GM21619 (cell line): ENCODE data around the gene TSPAN18.

Source experiments
- ATAC-seq: cut with Tn5 transposase; IDR thresholded peaks from one replicate; pipeline ENCODE4 v1.9.1; 2021; ENCODE audit not compliant: unreplicated experiment

Gene TSPAN18

DNA sequence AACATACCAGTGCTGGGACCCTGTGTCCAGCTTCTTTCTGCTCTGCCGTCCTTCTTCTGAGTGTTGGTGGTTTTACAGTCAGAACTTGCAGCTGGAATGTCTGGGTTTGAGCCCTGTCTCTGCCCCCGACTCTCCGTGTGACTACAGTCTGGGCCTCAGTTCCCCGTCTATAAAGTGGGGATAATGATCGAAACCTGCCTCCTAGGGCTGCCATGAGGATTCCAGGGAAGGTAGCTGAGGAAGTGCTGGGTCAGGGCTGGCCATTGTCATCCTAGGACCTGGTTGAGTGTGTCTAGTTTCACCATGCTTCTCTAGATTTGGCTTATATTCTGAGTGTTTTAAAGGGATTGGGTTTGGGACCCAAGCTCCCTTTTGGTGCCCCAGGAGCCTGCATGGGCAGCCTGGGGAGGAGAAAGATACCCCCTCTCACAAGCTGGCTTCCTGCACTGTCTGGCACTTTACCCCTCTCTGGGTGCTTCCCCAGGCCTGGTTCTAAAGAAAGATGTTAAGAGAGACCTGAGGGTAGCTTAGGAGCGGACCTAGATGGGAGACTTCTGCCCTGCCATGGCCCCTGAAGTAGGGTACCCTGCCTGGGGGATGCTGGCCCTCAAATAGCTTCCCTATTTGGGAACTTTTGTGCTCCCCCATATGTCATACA lies 49.9 kb downstream of the TSPAN18 start:
- ATAC-seq, result no peak

DNA sequence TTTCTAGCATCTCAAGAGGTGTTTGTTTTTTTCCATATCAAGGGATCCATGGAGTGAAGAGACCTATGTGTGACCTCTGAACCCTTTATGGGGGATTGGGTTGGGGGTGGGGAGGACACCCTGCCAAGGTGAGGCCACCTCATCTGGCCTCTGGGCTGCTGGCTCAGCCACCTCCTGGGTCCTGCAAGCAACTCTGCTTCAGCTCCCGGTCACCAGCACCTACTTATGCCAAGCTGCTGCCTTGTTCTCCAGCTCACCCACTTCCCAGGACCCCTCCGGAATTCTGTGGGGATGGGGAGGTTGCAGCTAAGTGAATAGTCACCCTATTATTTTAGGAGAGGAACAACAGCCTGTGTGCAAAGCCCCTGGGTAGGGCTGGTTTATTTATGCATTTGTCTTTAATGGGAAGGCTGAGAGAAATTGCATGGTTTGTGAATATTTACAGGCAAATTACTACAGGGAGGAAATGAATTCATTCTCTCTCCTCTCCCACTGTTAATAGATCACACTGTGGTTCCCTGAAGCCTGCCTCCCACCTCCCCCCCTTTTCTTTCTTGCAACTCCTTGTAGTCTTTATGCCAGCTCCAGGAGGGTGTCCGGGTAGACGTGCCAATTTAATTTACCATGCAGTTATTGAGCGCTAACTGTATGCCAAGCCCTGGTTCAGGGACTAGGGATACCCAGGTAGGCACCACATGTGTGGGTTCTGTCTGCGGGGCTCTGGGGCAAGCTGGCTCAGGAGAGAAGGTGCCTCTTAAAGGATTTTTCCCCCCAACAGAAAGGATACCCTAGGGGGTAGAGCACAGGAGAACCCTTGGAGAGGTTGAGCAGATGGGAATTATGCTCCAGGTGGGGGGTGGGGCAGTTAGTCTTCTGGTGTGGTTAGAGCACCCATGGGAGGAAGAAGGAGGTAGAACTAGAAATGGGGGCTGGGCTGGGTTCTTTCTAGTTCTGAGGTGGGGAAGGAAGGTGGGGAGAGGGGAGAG lies 50.7 kb downstream of the TSPAN18 start:
- ATAC-seq, result no peak

DNA sequence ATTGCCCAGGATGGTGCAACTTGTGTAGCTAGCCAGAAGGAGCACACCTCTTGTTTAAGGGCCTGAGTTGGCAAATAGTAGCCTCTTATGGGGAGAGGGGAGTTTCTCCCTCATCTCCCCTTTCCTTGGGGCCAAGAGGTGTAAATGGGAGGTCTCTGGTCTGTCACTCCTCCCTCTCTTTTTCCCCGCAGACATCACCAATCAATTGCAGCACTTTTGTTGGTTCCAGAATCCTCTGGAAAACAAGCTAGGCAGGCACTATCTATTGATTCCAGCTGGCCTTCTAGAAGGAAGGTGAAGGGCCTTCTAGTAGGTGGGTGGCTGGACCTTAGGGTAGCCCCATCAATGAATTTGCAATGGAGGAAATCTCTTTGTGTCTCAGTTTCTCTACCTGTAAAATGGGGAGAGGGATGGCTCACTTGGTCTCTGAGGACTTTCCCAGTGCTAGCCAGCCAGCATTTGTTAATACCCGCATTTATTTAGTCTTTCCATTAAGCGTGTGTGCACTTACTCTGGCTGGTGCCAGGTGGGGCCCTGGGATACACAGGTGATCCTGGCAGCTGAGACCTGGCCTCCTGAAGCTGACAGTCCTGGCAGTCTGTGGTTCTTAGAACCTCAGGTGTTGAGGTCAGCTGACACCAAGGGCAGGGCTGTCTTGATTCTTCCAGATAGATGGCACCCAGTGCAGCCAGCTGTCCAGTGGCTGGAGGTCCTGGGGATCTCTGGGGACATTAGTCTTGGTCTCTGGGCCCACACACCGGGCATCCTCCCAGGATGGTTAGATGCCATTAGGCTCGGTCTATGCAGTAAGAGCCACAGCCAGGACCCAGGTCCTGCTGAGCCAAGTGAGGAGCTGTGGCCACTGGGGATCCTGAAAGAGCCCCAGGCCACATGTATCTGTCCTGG lies 51.7 kb downstream of the TSPAN18 start:
- no peak for ATAC-seq

DNA sequence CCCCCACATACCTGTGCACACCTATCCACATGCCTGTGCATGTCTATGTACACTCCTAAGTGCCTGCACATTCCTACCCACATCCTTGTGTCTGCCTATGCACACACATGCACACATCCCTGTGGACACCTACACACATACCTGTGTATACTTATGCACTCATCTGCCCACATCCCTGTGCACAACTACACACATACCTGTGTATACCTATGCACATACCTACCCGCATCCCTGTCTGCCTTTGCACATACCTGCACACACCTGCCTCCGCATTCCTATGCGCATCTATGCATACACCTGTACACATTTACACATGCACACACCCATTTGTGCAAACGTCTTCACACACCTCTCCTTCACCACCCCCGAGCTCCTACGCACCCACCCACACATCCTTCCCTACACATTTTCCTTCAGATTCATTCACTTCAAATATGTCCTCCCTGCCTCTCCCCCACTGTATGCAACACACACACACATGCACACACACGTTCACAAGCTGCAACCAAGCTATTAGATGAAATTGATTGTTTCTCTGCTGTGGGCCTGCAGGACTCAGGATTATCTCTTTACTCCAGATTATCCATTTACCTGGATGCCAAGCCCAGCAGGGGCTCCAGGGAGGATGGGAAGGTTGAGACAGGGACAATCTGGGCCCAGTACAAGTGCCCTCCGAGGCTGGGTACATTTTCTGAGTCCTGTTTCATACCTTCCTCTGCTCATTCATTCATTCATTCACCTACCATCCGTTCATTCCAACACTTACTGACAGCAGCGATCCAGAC lies 53.2 kb downstream of the TSPAN18 start:
- ATAC-seq, result no peak

DNA sequence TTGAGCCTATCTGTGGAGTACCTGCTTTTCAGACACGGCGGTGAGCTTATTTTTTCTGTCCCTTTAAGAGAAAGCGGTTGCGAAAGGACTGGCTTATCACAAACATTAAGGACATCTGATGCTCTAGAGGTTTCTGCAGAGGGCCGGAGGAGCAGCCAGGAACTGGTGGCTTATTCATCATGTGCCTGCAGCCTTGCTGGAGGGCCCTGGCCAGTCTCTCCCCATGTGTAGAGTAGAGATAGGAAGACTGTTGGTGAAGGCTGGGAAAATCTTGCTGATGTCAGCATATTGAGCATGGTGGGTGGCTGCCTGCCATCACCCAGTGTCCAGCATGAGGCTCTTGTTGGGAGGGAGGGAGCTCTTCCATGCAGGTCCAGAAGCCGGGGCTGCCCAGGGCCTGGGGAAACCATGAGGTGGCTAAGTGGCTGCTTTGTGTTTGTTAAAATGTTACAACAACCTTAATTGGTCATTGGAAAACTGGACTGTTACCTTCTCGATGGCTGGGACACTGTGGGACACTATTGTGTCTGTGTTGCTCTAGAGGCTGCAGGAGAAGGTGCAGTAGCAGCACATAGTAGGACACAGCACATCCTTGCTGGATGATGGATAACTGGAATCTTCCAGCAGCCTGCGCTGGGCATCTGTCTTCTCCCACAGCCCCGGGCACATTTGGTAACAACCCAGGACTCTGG lies 54.3 kb downstream of the TSPAN18 start:
- no peak for ATAC-seq

DNA sequence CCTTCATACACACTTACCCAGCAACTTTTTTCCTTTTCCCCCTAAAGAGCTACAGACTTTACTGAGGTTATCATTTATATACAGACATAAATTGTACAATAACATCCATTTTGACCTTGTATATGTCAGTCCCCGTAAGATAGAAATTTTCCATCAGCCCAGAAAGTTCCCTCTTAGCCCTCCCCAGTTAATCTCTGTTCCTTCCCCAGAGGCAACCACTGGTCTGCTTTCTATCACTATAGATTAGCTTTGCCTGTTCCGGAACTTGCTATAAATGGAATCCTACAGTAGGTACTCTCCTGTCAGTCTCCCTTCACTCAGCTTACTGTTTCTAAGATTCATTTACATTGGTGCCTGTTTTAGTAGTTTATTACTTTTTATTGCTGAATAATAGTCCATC lies 54.9 kb downstream of the TSPAN18 start:
- no peak for ATAC-seq

DNA sequence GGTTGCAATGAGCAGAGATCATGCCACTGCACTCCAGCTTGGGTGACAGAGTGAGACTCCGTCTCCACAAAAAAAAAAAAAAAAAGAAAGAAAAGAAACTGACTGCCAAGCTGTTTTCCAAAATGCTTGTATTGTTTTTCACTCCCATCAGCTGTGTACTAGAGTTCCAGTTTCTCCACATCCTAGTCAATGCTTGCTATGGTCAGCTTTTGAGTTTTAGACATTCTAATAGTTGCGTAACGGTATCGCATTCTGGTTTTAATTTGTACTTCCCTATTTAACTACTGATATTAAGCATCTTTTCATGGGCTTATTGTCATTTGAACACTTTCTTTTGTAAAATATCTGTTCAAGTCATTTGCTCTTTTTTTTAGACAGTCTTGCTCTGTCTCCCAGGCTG lies 55.7 kb downstream of the TSPAN18 start:
- ATAC-seq, result no peak

DNA sequence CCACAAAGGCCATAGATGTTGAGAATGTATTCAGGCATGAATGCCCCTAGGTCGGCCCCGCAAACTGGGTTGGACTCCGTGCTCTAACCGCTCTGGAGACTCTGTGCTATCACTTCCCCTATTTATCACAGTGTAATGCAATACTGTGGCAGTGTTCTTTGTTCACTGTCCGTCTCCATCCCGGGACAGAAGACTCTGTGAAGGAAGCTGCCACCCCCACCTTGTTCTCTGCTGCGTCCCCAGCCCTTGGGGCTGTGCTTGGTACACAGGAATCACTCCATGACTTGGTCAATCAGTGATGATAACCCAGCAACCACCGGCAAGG lies 57.6 kb downstream of the TSPAN18 start:
- ATAC-seq, result no peak

DNA sequence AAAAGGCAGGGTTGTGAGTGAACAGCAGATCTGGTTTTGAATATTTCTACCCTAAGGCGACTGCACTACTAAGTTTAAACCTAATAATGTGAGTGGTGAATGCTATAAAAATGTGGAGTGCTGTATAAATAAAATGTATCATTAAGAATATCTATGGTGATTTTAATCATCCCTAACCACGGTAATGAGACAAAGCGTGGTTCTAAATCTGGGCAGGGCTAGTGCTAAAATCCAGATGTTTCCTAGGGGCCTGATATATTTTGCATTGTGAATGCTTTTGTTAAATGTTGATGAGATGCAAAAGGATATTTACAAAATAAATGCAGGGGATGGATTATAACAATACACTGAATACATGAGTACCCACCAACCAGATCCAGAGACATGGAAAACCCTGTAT lies 58.1 kb downstream of the TSPAN18 start:
- ATAC-seq, result no peak

DNA sequence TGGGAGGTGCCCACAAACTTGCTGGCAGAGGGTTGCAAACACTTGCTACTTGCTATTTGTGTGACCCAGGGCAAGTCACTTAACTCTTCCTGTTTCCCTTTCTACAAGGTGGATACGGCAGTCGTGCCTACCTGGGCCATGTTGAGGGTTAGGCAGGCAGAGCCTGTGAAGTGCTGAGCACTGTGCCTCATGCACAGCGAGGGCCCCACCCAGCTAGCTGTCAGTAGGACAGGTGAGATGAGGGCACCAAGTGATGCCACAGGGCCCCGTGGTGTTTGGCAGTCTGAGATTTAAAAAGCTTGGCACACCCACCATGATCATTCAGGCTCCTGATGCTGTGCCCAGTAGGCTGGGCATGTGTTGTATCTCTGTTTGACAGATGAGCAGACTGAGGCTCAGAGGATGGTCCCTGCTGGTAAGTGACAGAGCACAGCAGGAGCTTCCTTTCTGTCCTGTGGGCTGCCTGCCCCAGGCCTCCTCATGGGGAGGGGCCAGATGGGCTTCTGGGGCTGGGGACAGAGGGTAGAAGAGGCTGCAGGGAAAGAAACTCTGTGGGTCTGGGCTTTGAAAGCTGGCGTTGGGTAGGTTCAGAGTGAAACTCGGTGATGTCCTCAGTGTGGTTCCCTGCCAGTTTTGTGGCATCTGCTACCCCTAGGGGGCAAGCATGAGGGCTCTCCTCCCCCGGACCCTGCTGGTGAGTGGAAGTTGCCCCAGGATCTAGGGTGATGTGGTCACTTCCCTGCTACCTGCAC lies 59.3 kb downstream of the TSPAN18 start:
- ATAC-seq, result no peak

DNA sequence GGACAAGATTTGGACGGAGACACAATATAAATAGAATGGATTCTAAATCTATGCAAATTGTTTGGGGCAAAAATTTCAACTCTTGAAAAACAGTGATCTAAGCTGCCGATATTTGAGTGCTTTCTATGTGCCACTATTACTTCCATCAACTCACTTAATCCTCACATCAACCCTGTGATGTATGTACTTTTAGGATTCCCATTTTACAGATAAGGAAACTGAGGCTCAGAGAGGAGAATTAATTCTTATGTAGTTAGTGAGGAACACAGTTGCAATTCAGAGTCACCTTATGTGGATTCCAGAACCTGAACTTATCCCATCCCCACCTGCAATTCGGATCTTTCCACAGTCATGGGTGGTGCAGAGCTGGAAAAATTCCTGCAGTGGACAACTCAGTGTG lies 60.3 kb downstream of the TSPAN18 start:
- ATAC-seq, result no peak

DNA sequence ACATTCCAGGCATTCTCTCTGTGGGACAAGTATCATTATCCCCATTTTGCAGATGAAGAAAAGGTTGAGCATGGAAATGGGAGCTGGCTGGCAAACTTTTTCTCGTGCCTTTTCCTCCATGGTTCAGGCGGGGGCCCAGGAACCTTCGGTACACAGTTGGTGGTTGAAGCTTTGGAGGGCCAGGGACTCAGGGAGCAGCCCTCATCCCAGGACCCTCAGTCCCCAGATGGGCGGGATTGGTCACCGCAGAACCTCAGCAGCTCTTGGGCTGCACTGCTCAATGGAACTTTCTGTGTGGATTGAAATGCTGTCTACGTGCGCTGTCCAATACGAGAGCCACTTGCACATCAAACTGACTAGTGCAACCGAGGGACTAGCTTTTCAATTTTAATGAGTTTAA lies 61.2 kb downstream of the TSPAN18 start:
- no peak for ATAC-seq

DNA sequence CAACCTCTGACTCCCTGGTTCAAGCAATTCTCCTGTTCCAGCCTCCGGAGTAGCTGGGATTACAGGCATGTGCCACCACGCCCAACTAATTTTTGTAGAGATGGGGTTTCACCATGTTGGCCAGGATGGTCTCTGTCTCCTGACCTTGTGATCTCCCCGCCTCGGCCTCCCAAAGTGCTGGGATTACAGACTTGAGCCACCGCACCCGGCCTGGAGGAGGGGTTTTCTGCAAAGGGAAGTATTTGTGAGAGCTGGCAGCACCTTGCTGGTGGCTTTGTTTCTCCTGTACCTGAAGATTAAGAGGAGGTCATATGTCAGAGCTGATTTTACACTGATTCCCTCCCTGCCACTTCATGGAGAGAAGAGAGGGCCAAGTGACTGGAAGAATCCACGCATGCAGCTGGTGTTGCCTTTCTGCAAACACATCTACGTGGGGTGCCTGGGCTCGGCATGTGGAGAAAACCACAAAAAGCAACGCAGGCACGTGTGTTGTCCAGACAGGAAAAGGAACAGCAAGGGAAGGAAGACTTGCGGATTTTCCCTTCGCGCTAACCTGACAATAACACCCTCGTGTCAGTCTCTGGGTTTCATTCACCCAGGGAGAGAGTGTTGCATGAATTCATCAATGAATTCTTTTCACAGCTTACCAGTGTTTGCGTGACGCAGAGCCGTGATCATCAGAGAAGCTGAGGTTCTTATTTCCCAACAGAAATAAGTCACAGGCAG lies 61.9 kb downstream of the TSPAN18 start:
- ATAC-seq, result no peak

DNA sequence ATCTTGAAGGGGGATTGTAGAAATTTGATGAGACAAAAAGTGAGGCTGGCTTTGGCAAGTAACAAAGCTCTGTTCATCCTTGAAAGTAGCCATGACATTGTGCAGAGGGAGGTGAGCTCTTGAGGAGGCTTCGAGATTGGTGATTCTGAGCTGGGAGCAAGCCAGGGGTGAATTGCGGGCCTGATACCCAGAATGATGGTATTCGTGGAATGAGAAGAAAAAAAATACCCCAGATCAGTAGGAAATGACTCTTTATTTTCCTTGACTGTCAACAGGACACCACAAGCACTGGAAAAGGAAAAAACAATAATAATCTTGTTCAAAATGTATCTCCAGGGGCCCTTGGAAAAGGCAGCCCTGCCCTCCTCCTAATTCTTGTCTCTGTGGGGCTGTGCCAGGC lies 62.7 kb downstream of the TSPAN18 start:
- no peak for ATAC-seq

DNA sequence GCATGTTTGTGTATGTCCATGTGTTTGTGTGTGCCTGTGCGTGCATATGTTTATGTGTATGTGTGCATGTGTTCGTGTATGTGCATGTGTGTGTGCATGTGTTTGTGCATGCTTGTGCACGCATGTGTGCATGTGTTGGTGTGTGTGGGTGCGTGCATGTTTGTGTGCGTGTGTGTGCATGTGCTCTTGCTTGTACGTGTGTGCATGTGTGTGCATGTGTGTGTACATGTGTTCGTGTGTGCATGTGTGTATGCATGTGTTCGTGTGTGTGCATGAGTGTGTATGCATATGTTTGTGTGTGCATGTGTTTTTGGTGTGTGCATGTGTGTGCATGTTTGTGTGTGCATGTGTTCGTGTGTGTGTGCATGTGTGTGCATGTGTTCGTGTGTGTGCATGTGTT lies 63.4 kb downstream of the TSPAN18 start:
- no peak for ATAC-seq

DNA sequence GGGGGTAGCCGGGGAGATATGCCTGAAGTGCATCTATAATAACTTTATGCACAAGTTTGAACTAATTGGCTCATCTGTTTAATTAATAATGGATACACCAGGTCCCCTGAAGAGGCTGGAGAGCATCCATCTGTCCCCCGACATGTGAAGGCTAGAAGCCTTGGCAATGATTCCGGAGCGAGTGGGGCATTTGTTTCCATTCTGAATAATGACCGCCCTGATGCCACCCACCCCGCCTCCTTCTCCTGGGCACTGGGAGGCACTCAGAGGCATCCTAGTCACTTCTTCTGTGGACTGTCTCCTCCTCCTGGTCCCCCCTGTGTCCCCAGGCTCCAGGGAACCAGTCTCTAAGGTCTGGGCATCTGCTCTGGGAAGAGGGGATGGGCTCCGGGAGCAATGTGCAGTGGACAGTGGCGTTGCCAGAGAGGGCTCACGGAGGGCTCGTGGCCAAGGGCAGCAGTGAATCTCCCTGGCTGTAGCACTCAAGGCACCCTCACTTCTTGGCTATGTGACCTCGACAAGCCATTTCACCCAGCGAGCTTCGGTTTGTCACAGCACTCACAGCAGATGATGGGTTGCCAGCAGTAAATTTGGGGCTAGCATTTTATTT lies 64.7 kb downstream of the TSPAN18 start:
- ATAC-seq, result no peak

DNA sequence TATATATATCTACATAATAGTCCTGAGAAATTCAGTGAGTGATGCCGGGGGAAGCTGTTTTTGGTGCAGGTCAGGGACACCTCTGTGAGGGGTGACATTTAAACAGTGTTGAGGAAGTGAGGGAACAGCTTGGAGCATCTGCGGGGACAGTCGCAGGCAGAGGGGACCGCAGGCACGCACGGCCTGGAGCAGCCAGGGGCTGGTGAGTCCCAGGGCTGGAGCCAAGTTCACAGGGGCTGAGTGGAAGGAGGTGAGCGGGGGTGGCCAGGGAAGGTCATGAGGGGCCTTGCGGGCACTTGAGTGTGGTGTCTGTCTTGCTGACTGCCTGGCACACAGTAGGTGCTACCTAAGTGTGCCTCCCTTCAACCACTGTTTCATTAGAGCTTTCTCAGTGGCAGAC lies 65.4 kb downstream of the TSPAN18 start:
- ATAC-seq, result no peak

DNA sequence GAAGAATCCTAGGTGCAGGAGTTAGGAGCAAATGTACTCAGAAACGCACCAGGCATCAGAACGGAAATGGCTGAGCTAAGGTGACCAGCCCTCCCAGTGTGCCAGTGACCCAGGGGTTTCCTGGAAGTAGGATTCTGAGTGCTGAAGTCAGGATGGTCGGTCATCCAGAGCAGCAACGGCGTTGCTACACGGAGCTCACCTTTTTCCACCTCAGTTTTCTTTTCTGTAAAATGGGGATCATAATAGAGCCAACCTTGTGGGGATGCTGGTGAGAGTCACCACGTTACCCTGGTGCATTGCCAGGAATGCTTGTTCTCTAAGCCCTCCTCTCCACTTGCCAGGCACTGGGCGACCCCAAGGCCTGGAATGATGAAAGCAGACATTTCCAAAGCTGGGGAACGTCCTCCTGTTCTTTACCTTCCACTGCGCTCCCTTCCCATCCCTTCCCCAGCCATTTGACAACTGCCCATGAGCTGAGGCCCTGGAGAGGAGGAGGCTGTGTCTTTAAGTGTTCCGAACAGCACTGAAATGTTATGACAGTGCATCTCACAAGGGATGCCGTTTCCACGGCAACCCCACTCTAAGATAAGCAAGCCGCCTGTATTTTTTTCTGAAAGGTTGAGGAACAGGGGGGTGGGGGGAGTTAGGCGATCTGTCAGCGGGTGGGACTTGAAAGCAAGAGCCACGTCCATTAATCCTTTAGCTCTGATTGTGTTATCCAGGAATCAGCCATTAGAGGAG lies 66.8 kb downstream of the TSPAN18 start:
- ATAC-seq, result no peak
